Tibial artery (tissue), 4 donors: ENCODE data around the gene CCDC14.

ENCODE experiments used
- DNase-seq, 2 donors: peaks; one replicate each; pipeline ENCODE4 v3.0.0-alpha.2; 2019
- H3K27ac ChIP-seq, 2 donors: fragments of 200-600 bp; sonication (generic) in 1 of 2; 1 replicate in 1 of 2; 2 replicates in 1 of 2; pipeline ENCODE4 v1.5.1; 2018 to 2019; ENCODE audit warnings: mild to moderate bottlenecking in 1 of 2
- H3K27me3 ChIP-seq, 2 donors: fragments of 200-600 bp; sonication (generic) in 1 of 2; one replicate each; pipeline versions ENCODE4 v1.5.1 to v1.6.0; 2016 to 2019
- H3K36me3 ChIP-seq, 3 donors: fragments of 200-600 bp; sonication (generic) in 2 of 3; one replicate each; pipeline ENCODE4 v1.5.1; 2016 to 2019; ENCODE audit warnings: mild to moderate bottlenecking in 2 of 3
- H3K4me1 ChIP-seq, 4 donors: fragments of 200-600 bp; sonication (generic) in 2 of 4; 1 replicate in 3 of 4; 2 replicates in 1 of 4; pipeline ENCODE4 v1.5.1; 2016 to 2019
- H3K4me3 ChIP-seq, 2 donors: fragments of 200-600 bp; sonication (generic) in 1 of 2; 1 replicate in 1 of 2; 2 replicates in 1 of 2; pipeline ENCODE4 v1.5.1; 2018 to 2019; ENCODE audit warnings: mild to moderate bottlenecking in 2 of 2
- H3K9me3 ChIP-seq, 3 donors: fragments of 200-600 bp; sonication (generic) in 1 of 3; one replicate each; pipeline ENCODE4 v1.5.1; 2016 to 2019
- intact Hi-C: fragments of 100-400 bp; cut with DNase I; formaldehyde crosslinking; loops from one replicate; pipeline ENCODE4 v1.15.0; 2023; ENCODE audit warnings: low total_unique reads
- TF ChIP-seq, protein P1 (sequence below), 2 experiments: fragments of 200-600 bp in 1 of 2; fragments of 450-650 bp in 1 of 2; IDR thresholded peaks; one replicate each; pipeline ENCODE4 v1.5.1; 2017 to 2019; ENCODE audit warnings: antibody characterized with exemption in 2 of 2, mild to moderate bottlenecking in 1 of 2, moderate library complexity in 1 of 2

Gene CCDC14

DNA sequence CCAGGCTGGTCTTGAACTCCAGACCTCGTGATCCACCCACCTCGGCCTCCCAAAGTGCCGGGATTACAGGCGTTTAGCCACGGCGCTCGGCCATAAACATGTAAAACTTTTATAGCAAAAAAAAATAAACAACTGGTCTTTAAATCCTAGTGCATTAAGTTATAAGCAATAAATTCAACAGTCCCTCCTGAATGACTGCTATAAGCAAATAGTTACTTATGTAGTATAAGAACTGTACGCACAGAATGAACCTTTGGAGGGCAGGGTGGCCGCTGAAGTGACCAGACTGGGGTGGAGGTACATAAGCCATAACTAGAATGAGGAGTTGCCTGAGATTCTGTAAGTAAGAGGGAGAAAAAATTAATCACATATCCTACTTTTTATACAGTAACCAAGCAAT is 12.6 kb downstream of the CCDC14 start:
- Histone ChIP-seq H3K9me3 (no peaks in the 10 kb centered on the region), H3K27me3 (no peaks in the 10 kb centered on the region), H3K36me3 (peaks cover 33 to 57% (median 49%) of the 10 kb centered on the region in 3 donors), H3K4me3 (no peak overlapping the region), H3K27ac (no peak overlapping the region), H3K4me1 (no peaks in the 10 kb centered on the region)
- DNase-seq: no peak
- intact Hi-C loops: no loop called here
- TF ChIP-seq, protein P1, sequence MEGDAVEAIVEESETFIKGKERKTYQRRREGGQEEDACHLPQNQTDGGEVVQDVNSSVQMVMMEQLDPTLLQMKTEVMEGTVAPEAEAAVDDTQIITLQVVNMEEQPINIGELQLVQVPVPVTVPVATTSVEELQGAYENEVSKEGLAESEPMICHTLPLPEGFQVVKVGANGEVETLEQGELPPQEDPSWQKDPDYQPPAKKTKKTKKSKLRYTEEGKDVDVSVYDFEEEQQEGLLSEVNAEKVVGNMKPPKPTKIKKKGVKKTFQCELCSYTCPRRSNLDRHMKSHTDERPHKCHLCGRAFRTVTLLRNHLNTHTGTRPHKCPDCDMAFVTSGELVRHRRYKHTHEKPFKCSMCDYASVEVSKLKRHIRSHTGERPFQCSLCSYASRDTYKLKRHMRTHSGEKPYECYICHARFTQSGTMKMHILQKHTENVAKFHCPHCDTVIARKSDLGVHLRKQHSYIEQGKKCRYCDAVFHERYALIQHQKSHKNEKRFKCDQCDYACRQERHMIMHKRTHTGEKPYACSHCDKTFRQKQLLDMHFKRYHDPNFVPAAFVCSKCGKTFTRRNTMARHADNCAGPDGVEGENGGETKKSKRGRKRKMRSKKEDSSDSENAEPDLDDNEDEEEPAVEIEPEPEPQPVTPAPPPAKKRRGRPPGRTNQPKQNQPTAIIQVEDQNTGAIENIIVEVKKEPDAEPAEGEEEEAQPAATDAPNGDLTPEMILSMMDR (IDR thresholded peaks at IDR 0.05): no peak

DNA sequence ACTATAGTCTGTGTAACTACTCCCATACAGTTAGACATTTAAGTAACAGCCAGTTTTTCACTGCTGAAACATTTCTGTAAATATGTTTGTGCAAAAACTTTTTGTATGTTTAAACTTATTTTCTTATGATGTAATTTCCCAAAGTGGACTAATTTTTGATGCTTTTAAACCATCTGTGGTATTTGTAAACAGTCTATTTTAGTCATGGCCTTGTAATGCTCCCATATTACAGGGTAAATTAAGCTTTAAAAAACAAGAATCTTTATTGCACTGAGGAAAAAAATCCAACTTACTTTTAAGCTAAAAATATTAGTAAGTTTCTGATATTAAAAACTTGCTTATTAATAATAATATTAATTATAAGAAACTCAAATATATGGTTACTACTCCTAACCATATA is 13.5 kb downstream of the CCDC14 start:
- Histone ChIP-seq H3K4me1 (no peaks in the 10 kb centered on the region), H3K9me3 (no peaks in the 10 kb centered on the region), H3K36me3 (peaks cover 26 to 57% (median 41%) of the 10 kb centered on the region in 3 donors), H3K4me3 (no peak overlapping the region), H3K27me3 (no peaks in the 10 kb centered on the region), H3K27ac (no peak overlapping the region)
- TF ChIP-seq, protein P1 (IDR thresholded peaks at IDR 0.05): no peak
- intact Hi-C loops: no loop called here
- DNase-seq: no peak

DNA sequence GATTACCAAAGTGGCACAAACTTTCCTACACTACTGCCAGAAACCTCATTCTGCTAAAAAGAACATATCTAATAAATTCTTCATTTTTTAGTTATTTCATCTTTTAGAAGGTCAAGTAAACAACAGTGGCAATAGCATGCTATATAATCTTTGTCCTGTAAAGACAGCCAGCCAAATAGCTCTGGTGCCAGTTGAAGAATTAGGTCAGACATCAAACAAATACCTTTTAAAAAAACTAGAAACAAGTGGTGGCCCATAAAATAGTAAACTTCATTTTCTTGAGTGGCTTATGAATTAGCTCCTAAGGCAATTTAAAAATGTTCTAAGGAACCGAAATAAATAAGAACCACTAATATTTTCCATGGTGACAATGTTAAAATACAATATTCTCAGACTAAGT is 19.5 kb downstream of the CCDC14 start:
- no peaks in the 10 kb centered on the region for H3K27me3 ChIP-seq
- TF ChIP-seq, protein P1 (IDR thresholded peaks at IDR 0.05): no peak
- no peaks in the 10 kb centered on the region for H3K9me3 ChIP-seq
- DNase-seq: no peak
- peaks cover under 1 to 27% (median 10%) of the 10 kb centered on the region in 3 donors for H3K36me3 ChIP-seq
- intact Hi-C loops: no loop called here
- H3K4me3 ChIP-seq: no peak overlapping the region
- peaks cover 0 to 16% (median 0%) of the 10 kb centered on the region in 4 donors for H3K4me1 ChIP-seq
- H3K27ac ChIP-seq: peak overlapping the region in 1 of 2 donors; percentile 33

DNA sequence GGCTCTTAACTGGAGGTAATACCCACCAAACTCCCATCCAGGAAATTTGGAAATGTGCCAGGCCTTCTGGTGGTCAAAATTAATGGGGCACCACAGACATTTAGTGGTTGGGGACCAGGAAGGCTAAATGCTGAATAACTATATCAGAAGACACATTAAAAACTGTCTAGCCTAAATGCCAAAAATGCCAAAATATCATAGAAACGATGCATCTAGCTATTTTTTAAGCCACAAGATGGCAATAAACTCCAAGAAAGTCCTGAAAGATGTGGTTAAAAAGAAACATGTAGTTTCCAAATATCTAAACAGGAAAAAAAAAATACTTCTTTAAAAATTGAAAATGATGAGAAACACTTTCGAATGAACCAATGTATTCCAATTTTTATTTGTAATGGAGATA is 19.9 kb downstream of the CCDC14 start:
- no peak for DNase-seq

DNA sequence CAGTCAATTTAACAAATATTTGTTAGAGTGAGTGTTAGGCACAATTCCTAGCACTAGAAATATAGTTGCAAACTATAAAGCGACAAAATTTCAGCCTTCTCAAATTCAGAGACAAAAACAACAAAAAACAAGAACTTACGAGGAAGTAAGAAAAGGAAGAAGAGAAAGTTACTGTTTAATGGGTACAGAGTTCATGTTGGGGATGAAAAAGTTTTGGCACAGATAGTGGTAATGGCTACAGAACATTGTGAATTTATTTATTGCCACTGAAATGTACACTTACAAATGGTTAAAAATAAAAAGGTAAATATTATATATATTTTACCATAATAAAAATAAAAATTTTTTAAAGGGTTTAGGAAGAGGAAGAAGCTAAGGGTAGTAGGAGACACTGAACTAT is 21.3 kb downstream of the CCDC14 start:
- Histone ChIP-seq H3K27me3 (no peaks in the 10 kb centered on the region), H3K4me3 (no peak overlapping the region), H3K27ac (no peak overlapping the region), H3K4me1 (peaks cover 0 to 29% (median 3%) of the 10 kb centered on the region in 4 donors), H3K36me3 (peaks cover 0 to 23% (median 5%) of the 10 kb centered on the region in 3 donors), H3K9me3 (no peaks in the 10 kb centered on the region)
- intact Hi-C loops: no loop called here
- TF ChIP-seq, protein P1 (IDR thresholded peaks at IDR 0.05): no peak
- no peak for DNase-seq

More for the DNA sequence above, 19.9 kb downstream of the CCDC14 start:
- Histone ChIP-seq H3K9me3 (no peaks in the 10 kb centered on the region), H3K4me1 (peaks cover 0 to 20% (median 0%) of the 10 kb centered on the region in 4 donors), H3K36me3 (peaks cover 0 to 24% (median 9%) of the 10 kb centered on the region in 3 donors), H3K4me3 (no peak overlapping the region), H3K27ac (peak overlapping the region in 1 of 2 donors; percentile 33), H3K27me3 (no peaks in the 10 kb centered on the region)
- TF ChIP-seq, protein P1 (IDR thresholded peaks at IDR 0.05): peak; percentile 39 to 47
- intact Hi-C loops: no loop called here

DNA sequence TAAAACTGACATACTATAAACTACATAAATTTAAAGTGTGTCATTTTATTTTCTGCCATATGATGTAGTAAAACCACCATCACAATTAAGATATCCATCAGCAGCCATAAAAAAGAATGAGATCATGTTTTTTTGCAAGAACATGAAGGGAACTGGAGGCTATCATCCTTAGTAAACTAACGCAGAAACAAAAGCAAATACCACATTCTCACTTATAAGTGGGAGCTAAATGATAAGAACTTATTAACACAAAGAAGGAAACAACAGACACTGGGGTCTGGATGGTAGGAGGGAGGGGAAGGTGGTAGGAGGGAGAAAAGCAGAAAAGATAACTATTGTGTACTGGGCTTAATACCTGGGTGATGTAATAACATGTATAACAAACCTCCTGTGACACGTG is 24.6 kb downstream of the CCDC14 start:
- Histone ChIP-seq H3K4me3 (no peak overlapping the region), H3K27ac (peak overlapping the region in 1 of 2 donors; percentile 34), H3K36me3 (peaks cover 0 to 18% (median 5%) of the 10 kb centered on the region in 3 donors), H3K9me3 (no peaks in the 10 kb centered on the region), H3K27me3 (no peaks in the 10 kb centered on the region), H3K4me1 (peaks cover 0 to 26% (median 3%) of the 10 kb centered on the region in 4 donors)
- intact Hi-C loops: no loop called here
- TF ChIP-seq, protein P1 (IDR thresholded peaks at IDR 0.05): no peak
- DNase-seq: no peak
